ENCODE results near the gene MAP2K1. TPM values are rescaled to one million over a fixed set of nuclear protein-coding genes. Genes with fewer than 3 reads are reported as not detected.

The MAP2K1 gene
- total RNA-seq, 1 donor from 2014 or later = 57.7 TPM

DNA sequence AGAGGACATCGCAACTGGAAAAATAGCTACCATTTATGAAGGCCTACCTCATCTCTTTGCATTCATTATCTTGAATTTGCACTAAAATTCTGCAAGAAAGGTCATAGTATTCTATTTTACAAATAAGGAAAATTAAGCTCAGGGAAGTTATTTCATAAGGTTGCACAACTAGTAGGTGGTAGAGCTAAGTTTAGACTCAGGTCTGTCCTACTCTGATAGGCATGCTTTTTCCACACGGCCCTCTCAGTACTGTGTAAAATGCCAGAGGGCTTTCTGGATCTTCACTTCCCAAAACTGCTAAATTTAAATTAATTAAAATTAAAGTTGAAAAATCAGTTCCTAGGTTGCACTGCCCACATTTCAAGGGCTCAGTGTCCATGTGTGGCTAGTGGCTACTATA is 18.3 kb downstream of the MAP2K1 start:
- no peak overlapping the region for H3K4me3 ChIP-seq (ENCODE audit: low read depth, low read length)
- no peak for FAIRE-seq
- TF ChIP-seq, protein P1, sequence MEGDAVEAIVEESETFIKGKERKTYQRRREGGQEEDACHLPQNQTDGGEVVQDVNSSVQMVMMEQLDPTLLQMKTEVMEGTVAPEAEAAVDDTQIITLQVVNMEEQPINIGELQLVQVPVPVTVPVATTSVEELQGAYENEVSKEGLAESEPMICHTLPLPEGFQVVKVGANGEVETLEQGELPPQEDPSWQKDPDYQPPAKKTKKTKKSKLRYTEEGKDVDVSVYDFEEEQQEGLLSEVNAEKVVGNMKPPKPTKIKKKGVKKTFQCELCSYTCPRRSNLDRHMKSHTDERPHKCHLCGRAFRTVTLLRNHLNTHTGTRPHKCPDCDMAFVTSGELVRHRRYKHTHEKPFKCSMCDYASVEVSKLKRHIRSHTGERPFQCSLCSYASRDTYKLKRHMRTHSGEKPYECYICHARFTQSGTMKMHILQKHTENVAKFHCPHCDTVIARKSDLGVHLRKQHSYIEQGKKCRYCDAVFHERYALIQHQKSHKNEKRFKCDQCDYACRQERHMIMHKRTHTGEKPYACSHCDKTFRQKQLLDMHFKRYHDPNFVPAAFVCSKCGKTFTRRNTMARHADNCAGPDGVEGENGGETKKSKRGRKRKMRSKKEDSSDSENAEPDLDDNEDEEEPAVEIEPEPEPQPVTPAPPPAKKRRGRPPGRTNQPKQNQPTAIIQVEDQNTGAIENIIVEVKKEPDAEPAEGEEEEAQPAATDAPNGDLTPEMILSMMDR (IDR thresholded peaks at IDR 0.05; ENCODE audit: insufficient read depth, low read length, severe bottlenecking) = no peak

DNA sequence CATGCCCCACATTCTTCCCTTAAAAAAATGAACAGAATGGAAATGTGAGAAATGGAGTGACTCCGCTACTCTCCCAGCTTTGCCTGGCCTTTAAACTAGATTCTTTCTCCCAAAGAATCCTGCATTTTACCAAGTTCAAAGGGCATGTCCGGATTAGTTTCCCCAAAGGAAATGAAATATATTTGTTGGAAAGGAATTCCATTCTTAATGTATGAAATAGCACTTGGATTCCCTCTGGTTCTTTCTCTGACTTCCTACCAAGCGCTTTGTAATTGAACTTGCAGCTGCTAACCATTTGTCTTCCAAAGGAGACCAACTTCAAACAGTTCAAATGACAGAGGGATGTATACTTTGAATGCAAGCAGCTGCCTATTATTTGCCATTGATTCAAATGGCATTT is 18.9 kb downstream of the MAP2K1 start:
- DNase-seq (ENCODE audit: low read depth) = no peak
- FAIRE-seq = no peak

More for the DNA sequence above, 18.3 kb downstream of the MAP2K1 start:
- Histone ChIP-seq H3K36me3 (ENCODE audit: control insufficient read depth, insufficient read depth, low read length) (no peaks in the 10 kb centered on the region), H3K27me3 (ENCODE audit: control insufficient read depth, insufficient read depth, low read length) (no peaks in the 10 kb centered on the region)
- no peak for DNase-seq (ENCODE audit: low read depth)

DNA sequence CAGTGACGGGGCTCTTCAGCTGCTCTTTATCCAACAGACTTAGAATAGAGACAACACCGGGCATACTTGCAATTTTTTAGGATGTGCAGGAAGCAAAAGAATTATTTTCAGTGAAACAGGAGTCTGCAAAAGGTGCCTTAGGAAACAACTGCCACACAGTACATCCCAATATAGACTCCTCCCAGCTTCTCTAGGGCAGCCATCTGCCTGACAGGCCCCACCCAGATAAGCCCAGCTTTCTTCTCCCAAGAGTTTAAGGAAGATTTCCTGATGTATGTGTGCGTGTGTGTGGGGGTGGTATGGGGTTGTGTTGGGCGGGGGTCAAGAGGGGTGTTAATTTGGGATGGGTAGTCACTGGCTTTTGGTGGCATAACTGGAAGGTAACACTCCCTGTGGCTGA is 21.5 kb downstream of the MAP2K1 start:
- H3K36me3 ChIP-seq (ENCODE audit: control insufficient read depth, insufficient read depth, low read length) = no peaks in the 10 kb centered on the region
- H3K4me3 ChIP-seq (ENCODE audit: low read depth, low read length) = no peak overlapping the region
- TF ChIP-seq, protein P1 (IDR thresholded peaks at IDR 0.05; ENCODE audit: insufficient read depth, low read length, severe bottlenecking) = no peak
- H3K27me3 ChIP-seq (ENCODE audit: control insufficient read depth, insufficient read depth, low read length) = no peaks in the 10 kb centered on the region
- FAIRE-seq (no peak), DNase-seq (ENCODE audit: low read depth) (no peak)

More for the DNA sequence above, 18.9 kb downstream of the MAP2K1 start:
- H3K4me3 ChIP-seq (ENCODE audit: low read depth, low read length) = no peak overlapping the region
- no peaks in the 10 kb centered on the region for H3K27me3 ChIP-seq (ENCODE audit: control insufficient read depth, insufficient read depth, low read length)
- H3K36me3 ChIP-seq (ENCODE audit: control insufficient read depth, insufficient read depth, low read length) = no peaks in the 10 kb centered on the region
- TF ChIP-seq, protein P1 (IDR thresholded peaks at IDR 0.05; ENCODE audit: insufficient read depth, low read length, severe bottlenecking) = no peak

DNA sequence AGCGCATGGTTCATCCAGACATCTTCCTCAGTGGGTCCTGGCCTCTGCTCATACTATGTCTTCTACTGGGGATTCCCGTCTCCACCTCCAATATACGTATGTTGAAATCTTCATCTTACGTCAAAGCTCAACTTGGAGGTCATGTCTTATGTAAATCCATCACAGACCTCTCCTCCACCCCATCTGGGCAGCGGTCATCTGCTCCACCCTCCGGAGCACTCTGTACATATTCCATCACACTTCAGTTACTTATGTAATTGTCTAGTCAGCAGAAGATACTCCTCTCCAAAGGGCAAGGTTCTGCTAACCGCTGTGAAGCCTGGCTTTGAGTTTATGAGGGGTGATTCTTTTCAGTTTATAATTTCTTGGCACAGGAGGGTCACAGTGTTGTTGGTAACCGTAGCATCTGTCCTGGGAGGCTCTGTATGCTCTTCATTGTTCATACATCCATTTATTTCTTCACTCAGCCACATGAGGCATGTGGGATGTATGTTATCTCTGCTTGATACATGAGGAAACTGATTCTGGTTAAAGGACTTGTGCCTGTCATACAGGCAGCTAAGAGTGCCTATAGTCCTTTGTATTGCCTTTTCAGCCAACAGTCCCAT is 22.1 kb downstream of the MAP2K1 start:
- Histone ChIP-seq H3K4me3 (ENCODE audit: low read depth, low read length) (no peak overlapping the region), H3K27me3 (ENCODE audit: control insufficient read depth, insufficient read depth, low read length) (no peaks in the 10 kb centered on the region), H3K36me3 (ENCODE audit: control insufficient read depth, insufficient read depth, low read length) (no peaks in the 10 kb centered on the region)
- no peak for DNase-seq (ENCODE audit: low read depth)
- TF ChIP-seq, protein P1 (IDR thresholded peaks at IDR 0.05; ENCODE audit: insufficient read depth, low read length, severe bottlenecking) = no peak
- FAIRE-seq = no peak

DNA sequence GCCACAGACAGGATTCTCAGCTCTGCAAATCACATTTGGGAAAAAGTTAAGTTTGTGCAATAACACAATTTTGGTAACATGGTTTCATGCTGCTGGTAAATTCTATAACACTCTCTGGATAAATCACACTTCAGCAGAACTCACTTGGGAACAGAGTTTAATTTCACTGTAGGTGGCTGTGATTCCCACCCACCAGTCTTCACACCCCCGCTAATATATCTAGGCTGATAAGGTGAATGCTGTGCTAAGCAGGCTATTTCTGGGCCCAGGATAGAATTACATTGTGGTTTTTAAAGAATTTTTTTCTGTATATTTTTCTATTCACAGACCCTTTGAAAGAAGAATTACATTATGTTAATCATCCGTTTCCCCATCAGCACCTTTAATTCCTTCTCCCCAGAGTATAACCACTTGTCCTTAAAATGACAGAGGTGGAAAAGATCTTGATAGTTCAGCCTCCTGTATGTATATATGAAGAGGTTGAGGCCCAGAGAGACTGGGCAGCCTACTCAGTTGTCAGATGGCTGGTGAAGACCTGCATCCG is 22.9 kb downstream of the MAP2K1 start:
- Histone ChIP-seq H3K4me3 (ENCODE audit: low read depth, low read length) (no peak overlapping the region), H3K27me3 (ENCODE audit: control insufficient read depth, insufficient read depth, low read length) (no peaks in the 10 kb centered on the region), H3K36me3 (ENCODE audit: control insufficient read depth, insufficient read depth, low read length) (no peaks in the 10 kb centered on the region)
- DNase-seq (ENCODE audit: low read depth) (no peak), FAIRE-seq (no peak)
- TF ChIP-seq, protein P1 (IDR thresholded peaks at IDR 0.05; ENCODE audit: insufficient read depth, low read length, severe bottlenecking) = no peak

DNA sequence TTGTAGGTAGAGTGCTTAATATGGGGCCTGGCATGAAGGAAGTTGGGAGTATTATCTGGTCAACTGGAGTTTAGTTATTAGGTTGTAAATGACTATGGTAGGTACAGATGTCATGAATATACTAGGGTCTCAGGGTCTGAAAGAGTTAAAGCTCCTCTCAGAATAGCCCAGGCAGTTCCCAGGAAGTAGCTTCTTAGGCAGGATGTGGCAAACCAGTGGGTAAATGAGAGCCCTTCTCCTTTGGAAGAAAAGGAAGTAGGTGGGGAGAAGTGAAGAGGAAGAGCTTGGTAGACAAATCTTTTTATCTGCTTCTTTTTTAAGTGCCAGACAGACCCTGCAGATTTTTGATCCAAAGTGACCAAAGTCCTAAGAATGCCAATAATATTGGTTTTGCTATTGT is 24.5 kb downstream of the MAP2K1 start:
- Histone ChIP-seq H3K4me3 (ENCODE audit: low read depth, low read length) (no peak overlapping the region), H3K36me3 (ENCODE audit: control insufficient read depth, insufficient read depth, low read length) (no peaks in the 10 kb centered on the region), H3K27me3 (ENCODE audit: control insufficient read depth, insufficient read depth, low read length) (no peaks in the 10 kb centered on the region)
- FAIRE-seq = no peak
- TF ChIP-seq, protein P1 (IDR thresholded peaks at IDR 0.05; ENCODE audit: insufficient read depth, low read length, severe bottlenecking) = no peak
- DNase-seq (ENCODE audit: low read depth) = no peak
